SK-N-SH (cell line): Measurements from ENCODE around the gene VPS51. TPM values are rescaled to one million over a fixed set of nuclear protein-coding genes. Genes with fewer than 3 reads are reported as not detected.

Experiments
- CTCF ChIA-PET: fragments of 300-600, 350-600 bp; formaldehyde crosslinking; extraction: SDS; loops from one replicate; lab custom pipeline; 2021; lab: Yijun Ruan, JAX
- POLR2A ChIA-PET: fragments of 350-600 bp; sonication (Branson Sonifier 250); formaldehyde crosslinking; extraction: SDS; loops from one replicate; lab custom pipeline; 2020; ENCODE audit warnings: antibody characterized with exemption, inconsistent platforms; lab: Yijun Ruan, JAX
- DNase-seq: peaks from one replicate; pipeline ENCODE4 v3.0.0; 2012
- H2AFZ ChIP-seq: fragments of 200-600 bp; sonication (generic); 2 replicates; pipeline ENCODE4 v1.8.1; 2016; ENCODE audit warnings: antibody characterized with exemption, mild to moderate bottlenecking, low read depth
- H3F3A ChIP-seq: fragments of 200-600 bp; sonication (generic); replicated peaks from 2 replicates; pipeline ENCODE3; 2016; ENCODE audit warnings: antibody characterized with exemption, mild to moderate bottlenecking; ENCODE audit not compliant: insufficient read depth
- H3K27ac ChIP-seq, 2 experiments: fragments of 200-500 bp in 1 of 2; fragments of 200-600 bp in 1 of 2; sonication (Bioruptor generic) in 1 of 2; sonication (generic), shearing (Covaris generic) in 1 of 2; 2 replicates each; pipeline versions ENCODE4 v1.5.1 to v1.6.1; 2014 to 2016; ENCODE audit warnings: low read depth in 2 of 2, inconsistent platforms in 1 of 2, low read length in 1 of 2, mild to moderate bottlenecking in 1 of 2, mixed read lengths in 1 of 2
- H3K27me3 ChIP-seq: fragments of 200-600 bp; sonication (generic), shearing (Covaris generic); 2 replicates; pipeline ENCODE4 v1.6.1; 2016; ENCODE audit warnings: mixed run types; ENCODE audit not compliant: insufficient read depth
- H3K36me3 ChIP-seq, 2 experiments: fragments of 200-500 bp in 1 of 2; fragments of 200-600 bp in 1 of 2; sonication (Bioruptor generic) in 1 of 2; sonication (generic) in 1 of 2; replicated peaks in 1 of 2; 2 replicates each; pipeline versions ENCODE3 to v1.5.1; 2014 to 2016; ENCODE audit warnings: low read length in 1 of 2, mild to moderate bottlenecking in 1 of 2; ENCODE audit not compliant: insufficient read depth in 2 of 2, control insufficient read depth in 1 of 2
- H3K4me1 ChIP-seq, 2 experiments: fragments of 200-500 bp in 1 of 2; fragments of 200-600 bp in 1 of 2; sonication (Bioruptor generic) in 1 of 2; sonication (generic), shearing (Covaris generic) in 1 of 2; 2 replicates each; pipeline versions ENCODE4 v1.5.1 to v1.6.1; 2014 to 2016; ENCODE audit warnings: low read depth in 1 of 2, low read length in 1 of 2, mixed run types in 1 of 2; ENCODE audit not compliant: insufficient read depth in 2 of 2, control insufficient read depth in 1 of 2
- H3K4me2 ChIP-seq: fragments of 200-600 bp; sonication (generic), shearing (Covaris generic); 2 replicates; pipeline ENCODE4 v1.6.1; 2017; ENCODE audit warnings: mixed run types
- H3K4me3 ChIP-seq, 2 experiments: fragments of 200-500 bp in 1 of 2; fragments of 200-600 bp in 1 of 2; sonication (Bioruptor generic) in 1 of 2; sonication (generic), shearing (Covaris generic) in 1 of 2; 2 replicates each; pipeline versions ENCODE4 v1.5.1 to v1.8.1; 2014 to 2016; ENCODE audit warnings: low read depth in 2 of 2, inconsistent platforms in 1 of 2, low read length in 1 of 2, mild to moderate bottlenecking in 1 of 2, mixed read lengths in 1 of 2, moderate library complexity in 1 of 2
- H3K79me2 ChIP-seq: fragments of 200-600 bp; sonication (generic); 2 replicates; pipeline ENCODE4 v1.8.1; 2017; ENCODE audit warnings: mild to moderate bottlenecking; ENCODE audit not compliant: insufficient read depth
- H3K9ac ChIP-seq: fragments of 200-600 bp; sonication (generic); 2 replicates; pipeline ENCODE4 v1.6.1; 2017; ENCODE audit warnings: mixed run types
- H3K9me2 ChIP-seq: fragments of 200-600 bp; sonication (generic); 2 replicates; pipeline ENCODE4 v1.6.1; 2017; ENCODE audit warnings: mixed run types
- H3K9me3 ChIP-seq: fragments of 200-600 bp; sonication (generic); 2 replicates; pipeline ENCODE4 v1.6.1; 2017; ENCODE audit warnings: mixed run types, mild to moderate bottlenecking, moderate library complexity
- H4K20me1 ChIP-seq: fragments of 200-600 bp; sonication (generic); 2 replicates; pipeline ENCODE4 v1.6.1; 2017; ENCODE audit warnings: mild to moderate bottlenecking, mixed run types; ENCODE audit not compliant: insufficient read depth
- FOXJ3 ChIP-seq: sonication (generic); formaldehyde crosslinking; IDR thresholded peaks from 2 replicates; pipeline ENCODE4 v1.5.1; 2020; ENCODE audit warnings: mild to moderate bottlenecking, missing genetic modification reagents
- FOXM1 ChIP-seq: IDR thresholded peaks from 2 replicates; pipeline ENCODE4 v1.4.0; 2012; ENCODE audit warnings: low read depth, mild to moderate bottlenecking
- GABPA ChIP-seq: IDR thresholded peaks from 2 replicates; pipeline ENCODE4 v1.4.0; 2012; ENCODE audit warnings: low read depth, mild to moderate bottlenecking
- GATA2 ChIP-seq: sonication (generic); formaldehyde crosslinking; IDR thresholded peaks from 2 replicates; pipeline ENCODE4 v1.5.0; 2020; ENCODE audit warnings: mild to moderate bottlenecking, missing genetic modification reagents
- IRF3 ChIP-seq: fragments of 150-350 bp; IDR thresholded peaks from 2 replicates; pipeline ENCODE4 v1.6.1; 2016; ENCODE audit warnings: mild to moderate bottlenecking, low read depth, low read length
- JUND ChIP-seq: IDR thresholded peaks from 2 replicates; pipeline ENCODE4 v1.4.0; 2012
- MEF2A ChIP-seq: IDR thresholded peaks from 2 replicates; pipeline ENCODE4 v1.4.0; 2012; ENCODE audit warnings: low read depth, borderline replicate concordance
- NFIC ChIP-seq: IDR thresholded peaks from 2 replicates; pipeline ENCODE4 v1.4.0; 2012; ENCODE audit warnings: borderline replicate concordance
- POLR2AphosphoS5 ChIP-seq: IDR thresholded peaks from 2 replicates; pipeline ENCODE4 v1.6.1; 2012; ENCODE audit warnings: low read depth, low read length
- RAD21 ChIP-seq: IDR thresholded peaks from 2 replicates; pipeline ENCODE4 v1.6.1; 2012; ENCODE audit warnings: mild to moderate bottlenecking, low read length
- RCOR1 ChIP-seq: fragments of 150-350 bp; IDR thresholded peaks from 2 replicates; pipeline ENCODE4 v1.6.1; 2017; ENCODE audit warnings: antibody characterized with exemption, low read length
- RFX5 ChIP-seq: IDR thresholded peaks from 2 replicates; pipeline ENCODE4 v1.6.1; 2012; ENCODE audit warnings: mild to moderate bottlenecking, improper control_type of control experiment, low read length
- RXRA ChIP-seq: IDR thresholded peaks from 2 replicates; pipeline ENCODE4 v1.4.0; 2012; ENCODE audit warnings: low read depth, mild to moderate bottlenecking, borderline replicate concordance
- SMC3 ChIP-seq: IDR thresholded peaks from 2 replicates; pipeline ENCODE4 v1.6.1; 2012; ENCODE audit warnings: low read depth, low read length, improper control_type of control experiment
- TAF1 ChIP-seq: IDR thresholded peaks from 2 replicates; pipeline ENCODE4 v1.6.1; 2012; ENCODE audit warnings: low read depth, mild to moderate bottlenecking, low read length, moderate library complexity, borderline replicate concordance
- TCF12 ChIP-seq: IDR thresholded peaks from 2 replicates; pipeline ENCODE4 v1.4.0; 2012
- TEAD4 ChIP-seq: IDR thresholded peaks from 2 replicates; pipeline ENCODE4 v1.4.0; 2012; ENCODE audit warnings: mild to moderate bottlenecking, borderline replicate concordance; ENCODE audit not compliant: insufficient read depth
- USF1 ChIP-seq: IDR thresholded peaks from 2 replicates; pipeline ENCODE4 v1.4.0; 2012; ENCODE audit warnings: low read depth, borderline replicate concordance
- ZBTB33 ChIP-seq: IDR thresholded peaks from 2 replicates; pipeline ENCODE4 v1.4.0; 2012; ENCODE audit warnings: low read depth, borderline replicate concordance
- WGBS: methylation state at CpG from one replicate; pipeline ENCODE4 v1.1.6; 2017; ENCODE audit warnings: low lambda C conversion rate; 5-methylcytosine and 5-hydroxymethylcytosine counted together
- polyA plus RNA-seq, 3 experiments: library from polyadenylated mRNA; depleted of rRNA; stranded (reverse); fragments of >200 nt; gene quantifications; 2 replicates each; pipeline ENCODE4 v1.2.3, GENCODE V29; 2012

The VPS51 gene
- polyA plus RNA-seq, 1 of the 3 experiments (the other 2 are of a cell fraction): 59.9 TPM

- no peaks in the 10 kb centered on the region for H3K9me3 ChIP-seq
- no peak overlapping the region for H2AFZ ChIP-seq
- no peak for TF ChIP-seq MEF2A
- no peak for TF ChIP-seq RAD21
- TF ChIP-seq TEAD4: no peak
- no peak for TF ChIP-seq NFIC
- TF ChIP-seq SMC3: no peak
- no peak for TF ChIP-seq RFX5
- TF ChIP-seq FOXM1: no peak
- TF ChIP-seq ZBTB33: no peak
- no peak overlapping the region for H3K9ac ChIP-seq
- 68% methylated on average over 2 of the region's 4 CpGs for WGBS
- H3K36me3 ChIP-seq: no peaks in the 10 kb centered on the region
- H3K4me2 ChIP-seq: no peak overlapping the region
- H3K27ac ChIP-seq: no peak overlapping the region
- no peak overlapping the region for H3K4me3 ChIP-seq
- peaks cover 2% of the 10 kb centered on the region for H3F3A ChIP-seq
- POLR2A ChIA-PET: no interaction called here
- H3K27me3 ChIP-seq: no peaks in the 10 kb centered on the region
- H3K4me1 ChIP-seq: no peaks in the 10 kb centered on the region
- no peak for DNase-seq
- H3K9me2 ChIP-seq: no peaks in the 10 kb centered on the region
- H4K20me1 ChIP-seq: no peaks in the 10 kb centered on the region; the same call in 1 of the 2 replicates
- H3K79me2 ChIP-seq: no peaks in the 10 kb centered on the region
- CTCF ChIA-PET: interaction anchor here (1.3 kb wide), 1 partner anchor 58 kb away, joined by 3 read pairs; the partner anchor contains the start of gene ARL2
These were observed 23.9 kb upstream of the VPS51 start for GRCh38 chr11:65071907-65072630.

- Histone ChIP-seq H3K4me3 (no peak overlapping the region), H3K9me3 (no peaks in the 10 kb centered on the region), H3K9me2 (no peaks in the 10 kb centered on the region), H2AFZ (no peak overlapping the region), H4K20me1 (no peaks in the 10 kb centered on the region; the same call in 1 of the 2 replicates), H3K9ac (no peak overlapping the region), H3K36me3 (no peaks in the 10 kb centered on the region), H3F3A (peaks cover 7% of the 10 kb centered on the region), H3K4me1 (no peaks in the 10 kb centered on the region), H3K79me2 (peaks cover 3% of the 10 kb centered on the region; the same call in 1 of the 2 replicates), H3K4me2 (no peak overlapping the region), H3K27me3 (no peaks in the 10 kb centered on the region), H3K27ac (no peak overlapping the region)
- 79% methylated on average over 1 of the region's 1 CpG for WGBS
- POLR2A ChIA-PET: no interaction called here
- TF ChIP-seq IRF3: no peak
- no peak for TF ChIP-seq RCOR1
- no peak for TF ChIP-seq GATA2 (CRISPR knock-in tag)
- no peak for TF ChIP-seq POLR2AphosphoS5
- TF ChIP-seq FOXM1: no peak
- no peak for TF ChIP-seq FOXJ3 (CRISPR knock-in tag)
- TF ChIP-seq RXRA: no peak
- TF ChIP-seq ZBTB33: no peak
- TF ChIP-seq GABPA: no peak
- no peak for TF ChIP-seq TAF1
- TF ChIP-seq JUND: no peak
- no peak for TF ChIP-seq SMC3
- no peak for TF ChIP-seq USF1
- no peak for TF ChIP-seq TCF12
- DNase-seq: no peak
- CTCF ChIA-PET: interaction anchor here (1.3 kb wide), 1 partner anchor 58 kb away, joined by 3 read pairs; the partner anchor contains the start of gene ARL2
These were observed 23.4 kb upstream of the VPS51 start for GRCh38 chr11:65072631-65072966.
